HEK293 (cell line): ENCODE data around the gene MEGF8.
A peak's percentile ranks its signal among the peaks of the same experiment; 100 is the strongest.

Experiments used
- EGR2 ChIP-seq: fragments of 450-650 bp; formaldehyde crosslinking; IDR thresholded peaks from 2 replicates; pipeline ENCODE4 v1.5.1; 2016; ENCODE audit warnings: low read depth, missing biosample characterization, missing genetic modification characterization
- GLI4 ChIP-seq: fragments of 450-650 bp; formaldehyde crosslinking; IDR thresholded peaks from 2 replicates; pipeline ENCODE4 v1.5.1; 2016; ENCODE audit warnings: missing biosample characterization, missing genetic modification characterization
- GLIS1 ChIP-seq: fragments of 450-650 bp; formaldehyde crosslinking; IDR thresholded peaks from 2 replicates; pipeline ENCODE4 v1.5.1; 2016; ENCODE audit warnings: missing biosample characterization, missing genetic modification characterization
- GLIS2 ChIP-seq: fragments of 450-650 bp; formaldehyde crosslinking; IDR thresholded peaks from 2 replicates; pipeline ENCODE4 v1.5.1; 2016; ENCODE audit warnings: missing biosample characterization, missing genetic modification characterization
- HOXA7 ChIP-seq: sonication (generic); formaldehyde crosslinking; IDR thresholded peaks from 2 replicates; pipeline ENCODE4 v1.8.1; 2022; ENCODE audit warnings: missing genetic modification reagents, borderline replicate concordance
- IKZF3 ChIP-seq: fragments of 450-650 bp; IDR thresholded peaks from 2 replicates; pipeline ENCODE4 v1.5.0; 2018; ENCODE audit warnings: missing biosample characterization, mild to moderate bottlenecking, missing genetic modification characterization, moderate library complexity
- MEIS1 ChIP-seq: sonication (generic); formaldehyde crosslinking; IDR thresholded peaks from 2 replicates; pipeline ENCODE4 v1.8.1; 2022; ENCODE audit warnings: missing genetic modification reagents, mild to moderate bottlenecking, borderline replicate concordance
- SCRT1 ChIP-seq: fragments of 450-650 bp; formaldehyde crosslinking; IDR thresholded peaks from 2 replicates; pipeline ENCODE4 v1.5.1; 2016; ENCODE audit warnings: missing biosample characterization, missing genetic modification characterization, borderline replicate concordance
- SETDB1 ChIP-seq: IDR thresholded peaks from one replicate; pipeline ENCODE4 v1.6.1; 2017; ENCODE audit warnings: mild to moderate bottlenecking, low read length, moderate library complexity, mixed read lengths; ENCODE audit not compliant: insufficient read length
- WT1 ChIP-seq: fragments of 450-650 bp; formaldehyde crosslinking; IDR thresholded peaks from 2 replicates; pipeline ENCODE4 v1.5.1; 2016; ENCODE audit warnings: missing biosample characterization, missing genetic modification characterization
- ZBTB1 ChIP-seq: fragments of 450-650 bp; formaldehyde crosslinking; IDR thresholded peaks from 2 replicates; pipeline ENCODE4 v1.5.1; 2016; ENCODE audit warnings: missing biosample characterization, missing genetic modification characterization
- ZBTB48 ChIP-seq: fragments of 450-650 bp; formaldehyde crosslinking; IDR thresholded peaks from 2 replicates; pipeline ENCODE4 v1.5.1; 2016; ENCODE audit warnings: missing biosample characterization, missing genetic modification characterization
- ZBTB7A ChIP-seq: fragments of 450-650 bp; formaldehyde crosslinking; IDR thresholded peaks from 2 replicates; pipeline ENCODE4 v1.5.1; 2016; ENCODE audit warnings: low read depth, missing biosample characterization, missing genetic modification characterization
- ZFP3 ChIP-seq: fragments of 450-650 bp; formaldehyde crosslinking; IDR thresholded peaks from 2 replicates; pipeline ENCODE4 v1.5.1; 2016; ENCODE audit warnings: low read depth, missing biosample characterization, missing genetic modification characterization
- ZNF112 ChIP-seq: fragments of 450-650 bp; formaldehyde crosslinking; IDR thresholded peaks from 2 replicates; pipeline ENCODE4 v1.5.0; 2017; ENCODE audit warnings: missing biosample characterization, missing genetic modification characterization
- ZNF138 ChIP-seq: fragments of 450-650 bp; formaldehyde crosslinking; IDR thresholded peaks from 2 replicates; pipeline ENCODE4 v1.5.1; 2016; ENCODE audit warnings: missing biosample characterization, missing genetic modification characterization, borderline replicate concordance
- ZNF155 ChIP-seq: fragments of 450-650 bp; formaldehyde crosslinking; IDR thresholded peaks from 2 replicates; pipeline ENCODE4 v1.5.1; 2016; ENCODE audit warnings: missing biosample characterization, missing genetic modification characterization
- ZNF184 ChIP-seq: fragments of 450-650 bp; IDR thresholded peaks from 2 replicates; pipeline ENCODE4 v1.5.1; 2018; ENCODE audit warnings: missing biosample characterization, mild to moderate bottlenecking, missing genetic modification characterization
- ZNF19 ChIP-seq: fragments of 450-650 bp; formaldehyde crosslinking; IDR thresholded peaks from 2 replicates; pipeline ENCODE4; 2016; ENCODE audit warnings: missing biosample characterization, missing genetic modification characterization, low read depth
- ZNF302 ChIP-seq: fragments of 450-650 bp; formaldehyde crosslinking; IDR thresholded peaks from 2 replicates; pipeline ENCODE4 v1.5.1; 2016; ENCODE audit warnings: missing biosample characterization, missing genetic modification characterization, low read depth
- ZNF311 ChIP-seq: fragments of 450-650 bp; formaldehyde crosslinking; IDR thresholded peaks from 2 replicates; pipeline ENCODE4 v1.5.1; 2017; ENCODE audit warnings: missing biosample characterization, missing genetic modification characterization, borderline replicate concordance
- ZNF549 ChIP-seq: fragments of 450-650 bp; IDR thresholded peaks from 2 replicates; pipeline ENCODE4 v1.5.1; 2018; ENCODE audit warnings: missing biosample characterization, missing genetic modification characterization, mild to moderate bottlenecking, inconsistent platforms, moderate library complexity
- ZNF585B ChIP-seq: fragments of 450-650 bp; formaldehyde crosslinking; IDR thresholded peaks from 2 replicates; pipeline ENCODE4 v1.5.1; 2016; ENCODE audit warnings: missing biosample characterization, missing genetic modification characterization
- ZNF660 ChIP-seq: fragments of 450-650 bp; IDR thresholded peaks from 2 replicates; pipeline ENCODE4 v1.5.1; 2018; ENCODE audit warnings: missing biosample characterization, mild to moderate bottlenecking, missing genetic modification characterization
- ZNF768 ChIP-seq: fragments of 450-650 bp; formaldehyde crosslinking; IDR thresholded peaks from 2 replicates; pipeline ENCODE4 v1.5.1; 2018; ENCODE audit warnings: missing biosample characterization, mild to moderate bottlenecking, missing genetic modification characterization
- ZNF777 ChIP-seq: fragments of 450-650 bp; formaldehyde crosslinking; IDR thresholded peaks from 2 replicates; pipeline ENCODE4 v1.5.1; 2017; ENCODE audit warnings: missing biosample characterization, missing genetic modification characterization, borderline replicate concordance
- TF ChIP-seq, protein P1 (sequence below): fragments of 450-650 bp; formaldehyde crosslinking; IDR thresholded peaks from 2 replicates; pipeline ENCODE4 v1.5.1; 2016; ENCODE audit warnings: missing biosample characterization, missing genetic modification characterization
- TF ChIP-seq, protein P2 (sequence below): fragments of 450-650 bp; formaldehyde crosslinking; IDR thresholded peaks from 2 replicates; pipeline ENCODE4 v1.5.1; 2016; ENCODE audit warnings: missing biosample characterization, missing genetic modification characterization
- TF ChIP-seq, protein P3 (sequence below): fragments of 450-650 bp; formaldehyde crosslinking; IDR thresholded peaks from 2 replicates; pipeline ENCODE4 v1.5.1; 2016; ENCODE audit warnings: missing biosample characterization, missing genetic modification characterization, borderline replicate concordance

The MEGF8 gene

DNA sequence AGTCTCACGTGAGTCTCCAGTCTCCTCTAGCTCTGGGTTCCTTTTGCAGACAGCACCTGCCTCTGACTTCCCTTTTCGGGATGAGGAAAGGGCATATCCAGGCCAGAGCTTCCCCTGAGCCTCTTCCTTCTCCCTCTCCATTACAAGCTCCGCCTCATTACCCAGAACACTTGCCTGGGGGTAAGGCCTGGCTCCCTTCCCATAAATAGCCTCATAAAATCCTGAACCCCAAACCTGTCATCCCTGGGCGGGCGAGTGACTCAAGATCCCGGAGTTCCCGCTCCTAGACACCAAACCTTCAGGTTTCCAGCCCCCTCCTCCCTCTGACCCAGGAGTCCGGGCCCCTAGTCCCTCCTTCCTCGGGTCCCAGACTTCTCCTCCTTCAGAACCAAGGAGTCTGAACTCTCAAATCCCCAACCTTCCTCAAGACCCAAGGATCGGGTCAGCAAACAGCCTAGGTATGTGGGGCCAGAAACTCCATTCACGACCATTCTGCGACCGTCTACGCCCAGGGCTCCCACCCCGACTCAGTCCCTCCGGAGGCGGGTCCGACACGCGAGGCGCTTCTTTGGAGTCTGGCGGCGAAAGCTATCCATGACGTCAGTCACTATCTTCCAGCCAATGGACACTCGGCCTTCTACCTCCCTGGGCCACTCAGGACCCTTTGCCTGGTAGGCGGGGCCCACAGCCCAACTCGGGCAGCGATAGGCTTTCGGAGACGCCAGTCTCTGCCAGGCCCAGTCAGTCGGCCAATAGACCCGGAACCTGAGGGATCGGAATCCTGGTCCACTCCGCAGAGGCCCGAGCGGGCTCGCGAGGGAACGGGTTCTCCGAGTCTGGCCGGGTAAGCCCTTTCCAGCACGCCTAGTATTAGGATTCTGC, 71.2 kb downstream of the MEGF8 start (continued):
- TF ChIP-seq ZNF768 (tag by site-specific recombination): no peak
- no peak for TF ChIP-seq ZNF19
- peak; percentile 53 for TF ChIP-seq WT1 (tag by site-specific recombination)
- no peak for TF ChIP-seq SCRT1 (tag by site-specific recombination)
- TF ChIP-seq ZBTB1 (tag by site-specific recombination): no peak
- TF ChIP-seq GLIS2: peak; percentile 86
- peak; percentile 68 for TF ChIP-seq GLIS1 (tag by site-specific recombination)
- peak; percentile 84 for TF ChIP-seq ZBTB48 (tag by site-specific recombination)
- TF ChIP-seq, protein P1, sequence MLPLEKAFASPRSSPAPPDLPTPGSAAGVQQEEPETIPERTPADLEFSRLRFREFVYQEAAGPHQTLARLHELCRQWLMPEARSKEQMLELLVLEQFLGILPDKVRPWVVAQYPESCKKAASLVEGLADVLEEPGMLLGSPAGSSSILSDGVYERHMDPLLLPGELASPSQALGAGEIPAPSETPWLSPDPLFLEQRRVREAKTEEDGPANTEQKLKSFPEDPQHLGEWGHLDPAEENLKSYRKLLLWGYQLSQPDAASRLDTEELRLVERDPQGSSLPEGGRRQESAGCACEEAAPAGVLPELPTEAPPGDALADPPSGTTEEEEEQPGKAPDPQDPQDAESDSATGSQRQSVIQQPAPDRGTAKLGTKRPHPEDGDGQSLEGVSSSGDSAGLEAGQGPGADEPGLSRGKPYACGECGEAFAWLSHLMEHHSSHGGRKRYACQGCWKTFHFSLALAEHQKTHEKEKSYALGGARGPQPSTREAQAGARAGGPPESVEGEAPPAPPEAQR (tag by site-specific recombination): no peak
- no peak for TF ChIP-seq ZFP3
- TF ChIP-seq, protein P2, sequence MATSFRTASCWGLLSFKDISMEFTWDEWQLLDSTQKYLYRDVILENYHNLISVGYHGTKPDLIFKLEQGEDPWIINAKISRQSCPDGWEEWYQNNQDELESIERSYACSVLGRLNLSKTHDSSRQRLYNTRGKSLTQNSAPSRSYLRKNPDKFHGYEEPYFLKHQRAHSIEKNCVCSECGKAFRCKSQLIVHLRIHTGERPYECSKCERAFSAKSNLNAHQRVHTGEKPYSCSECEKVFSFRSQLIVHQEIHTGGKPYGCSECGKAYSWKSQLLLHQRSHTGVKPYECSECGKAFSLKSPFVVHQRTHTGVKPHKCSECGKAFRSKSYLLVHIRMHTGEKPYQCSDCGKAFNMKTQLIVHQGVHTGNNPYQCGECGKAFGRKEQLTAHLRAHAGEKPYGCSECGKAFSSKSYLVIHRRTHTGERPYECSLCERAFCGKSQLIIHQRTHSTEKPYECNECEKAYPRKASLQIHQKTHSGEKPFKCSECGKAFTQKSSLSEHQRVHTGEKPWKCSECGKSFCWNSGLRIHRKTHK (tag by site-specific recombination): no peak
- peak; percentile 57 for TF ChIP-seq ZNF660 (tag by site-specific recombination)
- peak; percentile 56 for TF ChIP-seq EGR2
- TF ChIP-seq ZNF311 (tag by site-specific recombination): no peak
- no peak for TF ChIP-seq GLI4 (tag by site-specific recombination)
- TF ChIP-seq ZNF585B: no peak
- no peak for TF ChIP-seq ZNF777 (tag by site-specific recombination)
- TF ChIP-seq ZNF138 (tag by site-specific recombination): no peak
- TF ChIP-seq HOXA7: no peak
- no peak for TF ChIP-seq MEIS1 (CRISPR knock-in tag)
- TF ChIP-seq, protein P3, sequence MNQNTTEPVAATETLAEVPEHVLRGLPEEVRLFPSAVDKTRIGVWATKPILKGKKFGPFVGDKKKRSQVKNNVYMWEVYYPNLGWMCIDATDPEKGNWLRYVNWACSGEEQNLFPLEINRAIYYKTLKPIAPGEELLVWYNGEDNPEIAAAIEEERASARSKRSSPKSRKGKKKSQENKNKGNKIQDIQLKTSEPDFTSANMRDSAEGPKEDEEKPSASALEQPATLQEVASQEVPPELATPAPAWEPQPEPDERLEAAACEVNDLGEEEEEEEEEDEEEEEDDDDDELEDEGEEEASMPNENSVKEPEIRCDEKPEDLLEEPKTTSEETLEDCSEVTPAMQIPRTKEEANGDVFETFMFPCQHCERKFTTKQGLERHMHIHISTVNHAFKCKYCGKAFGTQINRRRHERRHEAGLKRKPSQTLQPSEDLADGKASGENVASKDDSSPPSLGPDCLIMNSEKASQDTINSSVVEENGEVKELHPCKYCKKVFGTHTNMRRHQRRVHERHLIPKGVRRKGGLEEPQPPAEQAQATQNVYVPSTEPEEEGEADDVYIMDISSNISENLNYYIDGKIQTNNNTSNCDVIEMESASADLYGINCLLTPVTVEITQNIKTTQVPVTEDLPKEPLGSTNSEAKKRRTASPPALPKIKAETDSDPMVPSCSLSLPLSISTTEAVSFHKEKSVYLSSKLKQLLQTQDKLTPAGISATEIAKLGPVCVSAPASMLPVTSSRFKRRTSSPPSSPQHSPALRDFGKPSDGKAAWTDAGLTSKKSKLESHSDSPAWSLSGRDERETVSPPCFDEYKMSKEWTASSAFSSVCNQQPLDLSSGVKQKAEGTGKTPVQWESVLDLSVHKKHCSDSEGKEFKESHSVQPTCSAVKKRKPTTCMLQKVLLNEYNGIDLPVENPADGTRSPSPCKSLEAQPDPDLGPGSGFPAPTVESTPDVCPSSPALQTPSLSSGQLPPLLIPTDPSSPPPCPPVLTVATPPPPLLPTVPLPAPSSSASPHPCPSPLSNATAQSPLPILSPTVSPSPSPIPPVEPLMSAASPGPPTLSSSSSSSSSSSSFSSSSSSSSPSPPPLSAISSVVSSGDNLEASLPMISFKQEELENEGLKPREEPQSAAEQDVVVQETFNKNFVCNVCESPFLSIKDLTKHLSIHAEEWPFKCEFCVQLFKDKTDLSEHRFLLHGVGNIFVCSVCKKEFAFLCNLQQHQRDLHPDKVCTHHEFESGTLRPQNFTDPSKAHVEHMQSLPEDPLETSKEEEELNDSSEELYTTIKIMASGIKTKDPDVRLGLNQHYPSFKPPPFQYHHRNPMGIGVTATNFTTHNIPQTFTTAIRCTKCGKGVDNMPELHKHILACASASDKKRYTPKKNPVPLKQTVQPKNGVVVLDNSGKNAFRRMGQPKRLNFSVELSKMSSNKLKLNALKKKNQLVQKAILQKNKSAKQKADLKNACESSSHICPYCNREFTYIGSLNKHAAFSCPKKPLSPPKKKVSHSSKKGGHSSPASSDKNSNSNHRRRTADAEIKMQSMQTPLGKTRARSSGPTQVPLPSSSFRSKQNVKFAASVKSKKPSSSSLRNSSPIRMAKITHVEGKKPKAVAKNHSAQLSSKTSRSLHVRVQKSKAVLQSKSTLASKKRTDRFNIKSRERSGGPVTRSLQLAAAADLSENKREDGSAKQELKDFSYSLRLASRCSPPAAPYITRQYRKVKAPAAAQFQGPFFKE (tag by site-specific recombination): no peak
- no peak for TF ChIP-seq ZNF549 (tag by site-specific recombination)
- no peak for TF ChIP-seq ZNF155 (tag by site-specific recombination)
- TF ChIP-seq ZNF184 (tag by site-specific recombination): no peak
- TF ChIP-seq IKZF3 (tag by site-specific recombination): peak; percentile 85
- TF ChIP-seq ZBTB7A: peak; percentile 76
- TF ChIP-seq ZNF302 (tag by site-specific recombination): no peak
- no peak for TF ChIP-seq ZNF112 (tag by site-specific recombination)
- no peak for TF ChIP-seq SETDB1
